GM13977 (cell line): ENCODE data around the gene CCDC78.

ENCODE experiments used
- DNase-seq: peaks from one replicate; pipeline ENCODE4 v3.0.0; 2012; ENCODE audit warnings: low spot score
- in situ Hi-C: fragments of 300-500 bp; cut with MboI; formaldehyde crosslinking; loops from one replicate; pipeline ENCODE4 v1.12.0; 2022; ENCODE audit warnings: low sequenced_read_pairs, low pct_unique_long_range_greater_than_20kb, mixed read lengths, inconsistent platforms; ENCODE audit not compliant: unreplicated experiment
- TF ChIP-seq, protein P1 (sequence below): IDR thresholded peaks from 2 replicates; pipeline ENCODE4 v1.5.1; 2012; ENCODE audit warnings: mild to moderate bottlenecking, control low read depth; ENCODE audit not compliant: insufficient read depth; ENCODE audit errors: extremely low read depth, missing control alignments

CCDC78 gene

DNA sequence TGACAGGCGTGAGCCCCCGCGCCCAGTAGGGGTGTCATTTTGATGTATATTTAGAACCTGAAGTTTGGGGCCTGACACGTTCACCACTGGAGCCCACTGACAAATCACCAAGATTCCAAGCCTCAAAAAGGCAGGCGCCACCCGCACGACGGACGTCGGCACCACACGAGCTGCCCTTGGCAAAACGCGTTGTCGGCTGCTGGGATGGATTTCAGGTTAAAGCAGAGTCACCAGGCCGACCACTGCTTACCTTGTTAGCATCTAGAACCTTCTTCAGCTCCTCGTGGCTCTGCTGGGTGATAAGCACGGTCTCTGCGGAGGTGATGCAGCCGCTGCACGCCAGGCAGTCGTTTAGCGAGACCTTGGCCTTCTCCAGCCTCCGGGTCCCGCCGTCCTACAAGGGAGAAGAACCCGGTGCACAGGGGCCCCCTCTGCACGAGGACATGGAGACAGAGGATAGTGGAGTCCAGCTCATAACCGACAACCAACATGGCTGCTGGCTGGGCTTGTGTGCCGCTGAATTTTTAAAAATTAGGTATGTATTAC lies 10.8 kb upstream of the CCDC78 start:
- no peak for DNase-seq
- in situ Hi-C loops = no loop called here
- TF ChIP-seq, protein P1, sequence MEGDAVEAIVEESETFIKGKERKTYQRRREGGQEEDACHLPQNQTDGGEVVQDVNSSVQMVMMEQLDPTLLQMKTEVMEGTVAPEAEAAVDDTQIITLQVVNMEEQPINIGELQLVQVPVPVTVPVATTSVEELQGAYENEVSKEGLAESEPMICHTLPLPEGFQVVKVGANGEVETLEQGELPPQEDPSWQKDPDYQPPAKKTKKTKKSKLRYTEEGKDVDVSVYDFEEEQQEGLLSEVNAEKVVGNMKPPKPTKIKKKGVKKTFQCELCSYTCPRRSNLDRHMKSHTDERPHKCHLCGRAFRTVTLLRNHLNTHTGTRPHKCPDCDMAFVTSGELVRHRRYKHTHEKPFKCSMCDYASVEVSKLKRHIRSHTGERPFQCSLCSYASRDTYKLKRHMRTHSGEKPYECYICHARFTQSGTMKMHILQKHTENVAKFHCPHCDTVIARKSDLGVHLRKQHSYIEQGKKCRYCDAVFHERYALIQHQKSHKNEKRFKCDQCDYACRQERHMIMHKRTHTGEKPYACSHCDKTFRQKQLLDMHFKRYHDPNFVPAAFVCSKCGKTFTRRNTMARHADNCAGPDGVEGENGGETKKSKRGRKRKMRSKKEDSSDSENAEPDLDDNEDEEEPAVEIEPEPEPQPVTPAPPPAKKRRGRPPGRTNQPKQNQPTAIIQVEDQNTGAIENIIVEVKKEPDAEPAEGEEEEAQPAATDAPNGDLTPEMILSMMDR = no peak

DNA sequence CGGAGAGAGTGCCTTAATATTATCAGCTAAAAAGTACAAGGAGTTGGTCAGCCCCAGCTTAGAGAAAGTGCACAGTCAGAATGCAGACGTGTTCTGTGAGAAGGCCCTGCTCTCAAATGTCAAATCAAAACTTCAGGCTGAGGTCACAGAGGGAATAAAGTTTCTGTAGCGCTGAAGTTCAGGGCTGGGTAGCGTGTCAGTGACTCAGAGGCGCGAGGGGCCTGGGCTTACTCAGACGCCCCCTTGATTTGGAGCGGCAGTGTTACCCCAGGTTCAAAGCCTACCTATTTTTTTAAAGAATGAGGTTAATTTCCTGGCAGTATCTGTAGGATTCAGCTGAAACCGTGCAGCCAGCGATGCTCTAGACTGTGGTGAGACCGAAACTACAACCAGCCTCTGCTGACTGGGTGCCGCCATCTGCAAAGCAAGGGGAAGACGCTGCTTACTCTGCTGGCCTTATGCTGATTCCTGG lies 9.8 kb upstream of the CCDC78 start:
- TF ChIP-seq, protein P1 = no peak
- in situ Hi-C loops = no loop called here
- DNase-seq = peak; percentile 69

DNA sequence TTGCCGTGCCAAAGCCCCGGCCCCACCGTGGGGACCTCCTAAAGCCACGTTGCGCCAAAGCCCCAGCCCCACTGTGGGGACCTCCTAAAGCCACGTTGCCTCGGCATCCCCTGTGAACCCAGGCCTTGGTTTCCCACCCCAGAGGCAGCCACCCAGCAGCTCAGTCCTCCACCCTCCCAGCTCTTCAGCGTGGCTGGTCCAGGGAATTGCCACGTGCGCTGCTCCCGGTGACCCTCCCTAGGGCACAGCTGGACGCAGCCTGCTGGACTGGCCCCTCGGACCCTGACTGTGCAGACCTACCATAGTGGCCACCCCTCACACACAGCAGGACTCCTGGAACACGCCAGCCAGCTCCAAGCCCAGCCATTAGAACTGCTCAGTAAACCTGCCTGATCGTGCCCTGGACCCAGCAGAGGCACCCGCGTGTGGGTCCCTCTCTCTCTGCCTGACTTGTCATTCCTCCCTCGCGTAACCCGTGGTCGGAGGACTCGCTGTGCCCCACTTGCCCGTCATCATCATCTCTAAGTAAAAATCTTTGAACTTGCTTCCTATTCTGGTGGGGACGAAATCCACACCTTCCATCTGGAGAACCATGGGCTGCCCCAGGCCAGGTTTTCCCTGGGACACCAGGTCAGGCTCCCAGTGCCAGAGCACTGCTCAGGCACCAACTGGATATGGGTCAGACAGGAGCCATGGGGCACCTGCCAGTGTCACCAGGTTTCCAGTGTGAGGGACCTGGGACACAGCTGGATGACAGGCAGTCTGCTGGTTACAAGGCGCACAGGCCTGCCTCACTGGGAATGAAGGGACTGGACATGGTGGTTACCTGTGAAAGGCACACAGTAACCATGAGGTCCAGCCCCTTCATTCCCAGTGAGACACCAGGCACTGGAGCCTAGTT lies 9.0 kb upstream of the CCDC78 start:
- TF ChIP-seq, protein P1 = no peak
- in situ Hi-C loops = no loop called here
- DNase-seq = no peak

DNA sequence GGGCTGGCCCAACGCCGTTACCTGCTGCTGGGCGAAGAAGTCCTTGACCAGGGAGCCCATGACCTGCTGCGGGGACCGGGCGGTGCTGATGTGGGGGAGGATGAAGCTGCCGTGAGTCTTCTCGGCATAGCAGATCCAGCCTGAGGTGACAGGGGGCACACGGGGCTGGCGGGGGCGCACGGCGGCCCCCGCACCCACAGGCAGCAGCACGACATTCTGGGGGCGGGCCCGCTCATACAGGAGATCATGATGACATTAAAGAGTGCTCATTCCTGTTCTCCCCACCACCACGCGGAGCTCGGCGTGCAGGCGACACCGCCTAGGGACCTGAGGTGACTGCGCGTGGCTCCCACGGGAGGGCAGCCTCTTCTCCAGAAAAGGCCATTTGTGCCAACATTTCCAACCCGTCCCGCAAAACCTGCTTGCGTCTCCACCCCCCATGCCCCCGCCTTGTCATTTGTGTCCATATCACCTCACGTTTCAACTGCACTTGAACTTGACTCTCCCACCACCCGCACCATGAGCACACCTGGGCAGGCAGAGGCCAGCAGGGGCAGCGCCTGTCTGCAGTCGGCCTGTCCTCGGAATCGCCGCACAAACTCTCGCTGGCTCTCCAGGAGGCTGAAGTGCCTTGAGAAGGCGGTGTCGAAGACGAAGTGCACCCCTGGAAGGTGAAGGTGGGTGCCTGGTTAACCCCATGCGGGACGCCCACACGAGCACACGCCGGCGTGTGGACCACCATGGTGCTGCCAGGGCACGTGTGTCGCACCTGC lies 8.2 kb upstream of the CCDC78 start:
- in situ Hi-C loops = no loop called here
- no peak for DNase-seq
- TF ChIP-seq, protein P1 = no peak

DNA sequence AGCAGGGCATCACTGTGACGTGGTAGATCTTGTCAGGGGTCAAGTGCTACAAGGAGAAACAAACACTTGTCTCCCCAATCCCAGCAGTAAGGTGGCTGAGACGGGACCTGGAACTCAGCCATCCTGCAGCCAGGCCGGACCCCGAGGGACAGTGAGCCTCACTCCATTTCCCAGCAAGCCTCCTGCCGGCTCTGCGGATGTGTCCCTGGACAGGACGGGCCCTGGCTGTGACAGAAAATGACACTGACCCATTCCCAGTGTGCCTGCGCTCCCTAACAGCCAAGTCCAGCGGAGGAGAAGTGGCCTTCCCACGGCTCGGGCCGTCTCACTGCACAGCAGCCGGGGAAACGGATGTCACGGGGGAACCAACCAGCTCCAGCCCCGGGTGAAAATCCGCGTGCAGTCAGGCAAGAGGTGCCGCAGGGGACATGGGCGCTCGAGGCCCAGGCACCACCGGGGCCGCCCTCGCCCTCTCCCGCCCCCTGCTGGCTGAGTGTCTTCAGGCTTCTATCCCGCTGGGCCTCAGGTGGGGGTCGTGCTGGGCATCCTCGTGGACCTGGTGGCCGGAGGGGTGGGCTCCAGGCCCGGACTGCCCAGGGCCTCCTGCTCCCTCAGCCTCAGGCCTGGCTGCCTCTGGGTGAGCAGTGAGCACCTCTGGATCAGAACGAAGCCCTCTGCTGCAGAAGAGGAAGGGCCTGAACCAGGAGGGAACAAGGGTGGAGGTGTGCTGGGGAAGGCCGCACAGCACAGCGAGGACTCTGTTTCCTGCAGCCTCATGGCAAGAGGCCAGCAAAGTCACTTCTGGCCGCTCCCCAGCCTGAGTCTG lies 7.4 kb upstream of the CCDC78 start:
- in situ Hi-C loops = no loop called here
- DNase-seq = no peak
- TF ChIP-seq, protein P1 = peak; percentile 39

DNA sequence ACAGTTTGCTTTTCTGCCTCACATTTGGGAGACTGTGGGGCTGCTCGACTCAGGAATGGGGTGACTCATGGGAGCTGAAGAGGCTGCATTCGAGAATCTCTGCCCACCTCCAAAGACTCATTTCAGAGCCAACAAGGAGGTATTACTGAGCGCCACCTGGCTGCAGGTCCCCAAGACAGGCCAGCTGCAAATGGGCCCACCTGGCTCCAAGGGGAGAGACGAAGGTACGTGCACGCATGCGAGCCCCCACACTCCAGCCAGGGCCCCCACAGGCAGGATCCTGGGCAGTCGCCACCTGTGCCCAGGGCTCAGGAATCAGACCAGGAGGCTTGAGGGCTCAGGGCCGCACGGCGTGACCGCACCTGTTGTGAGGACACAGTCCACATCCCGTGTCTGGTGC lies 6.7 kb upstream of the CCDC78 start:
- in situ Hi-C loops = no loop called here
- TF ChIP-seq, protein P1 = peak; percentile 28
- no peak for DNase-seq
